Activated CD4-positive, alpha-beta T cell treated with anti-CD3 and anti-CD28 coated beads, Interleukin-2, amount 50 U/mL, for 1 hour (primary cell): ENCODE measurements around the gene TBC1D3.
"Not testable (repeated sequence)": the region's sequence is repeated elsewhere in the genome, so short reads cannot be mapped to it uniquely, and the experiment has no call there.

Experiments
- DNase-seq: peaks from one replicate; pipeline ENCODE4 v3.0.0-alpha.2; 2020

The TBC1D3 gene

GRCh38 chr17:38192455-38192854 is at the start of gene TBC1D3:
Gene TBC1D3 (minus strand): TSS chr17:38192555. CDS start chr17:38191029, 1,526 bp downstream.
- DNase-seq: not testable (repeated sequence)

DNA sequence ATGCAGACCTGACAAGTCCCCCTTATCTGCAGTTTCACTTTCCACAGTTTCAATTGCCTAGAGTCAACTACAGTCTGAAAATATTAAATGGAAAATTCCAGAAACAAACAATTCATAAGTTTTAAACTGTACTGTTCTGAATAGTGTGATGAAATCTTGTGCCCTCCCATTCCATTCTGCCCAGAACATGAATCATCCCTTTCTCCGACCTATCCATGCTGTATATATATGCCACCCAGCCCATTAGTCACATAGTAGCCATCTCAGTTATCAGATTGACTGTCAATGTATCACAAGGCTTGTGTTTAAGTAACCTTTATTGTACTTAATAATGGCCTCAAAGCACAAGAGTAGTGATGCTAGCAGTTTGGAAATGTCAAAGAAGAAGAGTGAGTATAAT is 40.4 kb upstream of the TBC1D3 start:
- DNase-seq: not testable (repeated sequence)

DNA sequence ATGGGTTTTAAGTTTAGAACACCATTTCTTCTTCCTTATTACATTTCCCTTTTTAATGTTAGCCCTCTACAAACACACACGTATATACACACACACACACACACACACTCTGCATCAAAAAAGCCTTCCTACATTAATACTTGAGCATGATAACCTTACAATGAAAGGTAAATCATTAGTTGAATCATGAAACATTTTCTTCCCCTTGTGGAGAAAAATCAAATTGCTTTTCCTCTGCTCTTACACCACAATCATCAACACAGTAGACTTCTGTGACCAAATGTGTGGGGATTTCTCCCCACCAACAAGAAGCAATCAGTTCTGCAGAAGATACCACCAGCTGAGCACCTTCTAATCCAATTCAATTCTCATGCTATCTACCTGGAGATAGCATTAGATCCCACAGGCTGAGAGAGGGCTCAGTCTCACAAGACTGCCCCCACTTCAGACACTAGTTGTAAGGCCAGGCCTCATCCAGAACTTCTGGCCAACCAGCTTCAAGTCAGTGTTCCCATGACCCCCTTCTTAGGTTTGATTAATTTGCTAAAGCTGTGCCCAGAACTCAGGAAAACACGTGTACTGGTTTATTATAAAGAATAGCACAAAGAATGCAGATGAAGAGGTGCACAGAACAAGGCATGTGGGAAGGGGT is 33.6 kb upstream of the TBC1D3 start:
- not testable (repeated sequence) for DNase-seq

GRCh38 chr17:38220867-38221266 is 28.5 kb upstream of the TBC1D3 start:
- not testable (repeated sequence) for DNase-seq

- not testable (repeated sequence) for DNase-seq
Observed at GRCh38 chr17:38200271-38200670, 7.9 kb upstream of the TBC1D3 start.

DNA sequence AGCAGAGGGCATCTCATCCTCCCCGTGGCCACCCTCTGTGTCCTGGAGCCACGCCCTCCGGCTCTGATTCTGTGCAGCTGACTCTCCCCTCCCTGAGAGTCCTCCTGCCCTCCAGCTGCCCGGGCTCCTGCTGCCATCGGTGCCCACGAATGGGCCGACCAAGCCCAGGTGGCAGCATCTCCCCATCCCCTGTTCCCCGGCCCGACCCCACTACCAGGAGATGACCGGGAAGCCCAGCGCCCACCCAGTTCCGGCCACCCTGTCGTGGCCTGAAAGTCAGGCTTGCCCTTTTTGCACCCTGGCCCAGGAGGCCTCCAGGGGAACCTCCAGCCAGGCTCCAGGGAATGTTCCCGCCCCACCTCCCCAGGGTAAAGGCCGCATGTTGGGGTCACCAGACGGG is 57.5 kb downstream of the TBC1D3 start:
- not testable (repeated sequence) for DNase-seq
